ENCODE data around the gene AP3S2.

The AP3S2 gene

GRCh38 chr15:89809093-89809786 is 84.6 kb downstream of the AP3S2 start:
- Histone ChIP-seq H3K4me2 (ENCODE audit: low read length) (no peak overlapping the region), H3K9ac (ENCODE audit: low read length) (no peak overlapping the region), H2AFZ (ENCODE audit: insufficient read depth, low read length, poor library complexity) (no peak overlapping the region), H3K27ac (ENCODE audit: low read depth, low read length) (no peak overlapping the region), H3K9me3 (ENCODE audit: insufficient read depth, low read depth, low read length) (no peaks in the 10 kb centered on the region), H2AK5ac (ENCODE audit: low read length) (no peak overlapping the region), H2BK120ac (ENCODE audit: insufficient read depth, low read length, poor library complexity) (no peak overlapping the region), H4K91ac (ENCODE audit: low read depth, low read length) (no peak overlapping the region), H3K4me3 (ENCODE audit: low read depth, low read length) (no peak overlapping the region), H3K18ac (ENCODE audit: low read length) (no peak overlapping the region), H3K14ac (ENCODE audit: low read length) (no peak overlapping the region), H3K36me3 (ENCODE audit: control insufficient read depth in 1 of 2, insufficient read depth in 2 of 2, low read length in 2 of 2) (no peaks in the 10 kb centered on the region), H3K23ac (ENCODE audit: low read length) (no peak overlapping the region), H3K4me1 (ENCODE audit: control insufficient read depth in 1 of 2, insufficient read depth in 2 of 2, low read length in 2 of 2) (peaks cover 0 to 2% of the 10 kb centered on the region in 2 experiments), H2BK5ac (ENCODE audit: low read depth, low read length, poor library complexity) (no peak overlapping the region), H3K27me3 (ENCODE audit: insufficient read depth, low read length) (peaks cover 7% of the 10 kb centered on the region), H3K79me1 (ENCODE audit: low read length) (no peaks in the 10 kb centered on the region), H3K79me2 (ENCODE audit: control insufficient read depth, insufficient read depth, low read length, poor library complexity) (no peaks in the 10 kb centered on the region), H2BK12ac (ENCODE audit: low read length) (no peak overlapping the region), H4K8ac (ENCODE audit: low read depth, low read length) (no peak overlapping the region), H3K4ac (ENCODE audit: low read depth, low read length) (no peak overlapping the region), H4K12ac (ENCODE audit: low read depth, low read length) (no peak overlapping the region)
- WGBS (ENCODE audit: extremely low coverage, insufficient coverage, insufficient read length) = no CpG with 5 or more reads among the region's 8 CpGs
- DNase-seq = no peak

- H3K14ac ChIP-seq (ENCODE audit: low read length) = no peak overlapping the region
Observed at GRCh38 chr15:89808160-89808870, 85.5 kb downstream of the AP3S2 start.

GRCh38 chr15:89807689-89808088 is 86.1 kb downstream of the AP3S2 start:
- H3K27me3 ChIP-seq (ENCODE audit: insufficient read depth, low read length) = no peaks in the 10 kb centered on the region
- peaks cover 0 to 2% of the 10 kb centered on the region in 2 experiments for H3K4me1 ChIP-seq (ENCODE audit: control insufficient read depth in 1 of 2, insufficient read depth in 2 of 2, low read length in 2 of 2)
- no peak overlapping the region for H4K12ac ChIP-seq (ENCODE audit: low read depth, low read length)
- no peak overlapping the region for H3K9ac ChIP-seq (ENCODE audit: low read length)
- no peak overlapping the region for H2BK12ac ChIP-seq (ENCODE audit: low read length)
- no peak overlapping the region for H2BK120ac ChIP-seq (ENCODE audit: insufficient read depth, low read length, poor library complexity)
- no peak overlapping the region for H3K18ac ChIP-seq (ENCODE audit: low read length)
- no peak overlapping the region for H3K4ac ChIP-seq (ENCODE audit: low read depth, low read length)
- no peak overlapping the region for H3K14ac ChIP-seq (ENCODE audit: low read length)
- no peak overlapping the region for H3K4me3 ChIP-seq (ENCODE audit: low read depth, low read length)
- no peak overlapping the region for H3K27ac ChIP-seq (ENCODE audit: low read depth, low read length)
- WGBS (ENCODE audit: extremely low coverage, insufficient coverage, insufficient read length) = no CpG with 5 or more reads among the region's 6 CpGs
- DNase-seq = no peak
- H3K36me3 ChIP-seq (ENCODE audit: control insufficient read depth in 1 of 2, insufficient read depth in 2 of 2, low read length in 2 of 2) = no peaks in the 10 kb centered on the region
- no peak overlapping the region for H4K91ac ChIP-seq (ENCODE audit: low read depth, low read length)
- no peaks in the 10 kb centered on the region for H3K9me3 ChIP-seq (ENCODE audit: insufficient read depth, low read depth, low read length)
- H2AK5ac ChIP-seq (ENCODE audit: low read length) = no peak overlapping the region
- no peaks in the 10 kb centered on the region for H3K79me2 ChIP-seq (ENCODE audit: control insufficient read depth, insufficient read depth, low read length, poor library complexity)
- no peaks in the 10 kb centered on the region for H3K79me1 ChIP-seq (ENCODE audit: low read length)
- H3K4me2 ChIP-seq (ENCODE audit: low read length) = no peak overlapping the region
- H2BK5ac ChIP-seq (ENCODE audit: low read depth, low read length, poor library complexity) = no peak overlapping the region
- H4K8ac ChIP-seq (ENCODE audit: low read depth, low read length) = no peak overlapping the region
- H3K23ac ChIP-seq (ENCODE audit: low read length) = no peak overlapping the region
- H2AFZ ChIP-seq (ENCODE audit: insufficient read depth, low read length, poor library complexity) = no peak overlapping the region

More at GRCh38 chr15:89808160-89808870, 85.5 kb downstream of the AP3S2 start:
- H3K9me3 ChIP-seq (ENCODE audit: insufficient read depth, low read depth, low read length) = no peaks in the 10 kb centered on the region
- peak in 1 of 2 donors; percentile 28 for DNase-seq
- no peak overlapping the region for H4K12ac ChIP-seq (ENCODE audit: low read depth, low read length)
- no peak overlapping the region for H2BK5ac ChIP-seq (ENCODE audit: low read depth, low read length, poor library complexity)
- H3K4ac ChIP-seq (ENCODE audit: low read depth, low read length) = no peak overlapping the region
- H2BK120ac ChIP-seq (ENCODE audit: insufficient read depth, low read length, poor library complexity) = no peak overlapping the region
- no peak overlapping the region for H2AK5ac ChIP-seq (ENCODE audit: low read length)
- H3K4me1 ChIP-seq (ENCODE audit: control insufficient read depth in 1 of 2, insufficient read depth in 2 of 2, low read length in 2 of 2) = peaks cover 0 to 2% of the 10 kb centered on the region in 2 experiments
- no peaks in the 10 kb centered on the region for H3K27me3 ChIP-seq (ENCODE audit: insufficient read depth, low read length)
- no peak overlapping the region for H3K18ac ChIP-seq (ENCODE audit: low read length)
- H3K4me3 ChIP-seq (ENCODE audit: low read depth, low read length) = no peak overlapping the region
- no peak overlapping the region for H4K8ac ChIP-seq (ENCODE audit: low read depth, low read length)
- H2BK12ac ChIP-seq (ENCODE audit: low read length) = no peak overlapping the region
- no peaks in the 10 kb centered on the region for H3K36me3 ChIP-seq (ENCODE audit: control insufficient read depth in 1 of 2, insufficient read depth in 2 of 2, low read length in 2 of 2)
- H3K9ac ChIP-seq (ENCODE audit: low read length) = no peak overlapping the region
- H3K4me2 ChIP-seq (ENCODE audit: low read length) = no peak overlapping the region
- no peak overlapping the region for H3K27ac ChIP-seq (ENCODE audit: low read depth, low read length)
- H4K91ac ChIP-seq (ENCODE audit: low read depth, low read length) = no peak overlapping the region
- no peak overlapping the region for H3K23ac ChIP-seq (ENCODE audit: low read length)
- no peaks in the 10 kb centered on the region for H3K79me1 ChIP-seq (ENCODE audit: low read length)
- no peak overlapping the region for H2AFZ ChIP-seq (ENCODE audit: insufficient read depth, low read length, poor library complexity)
- no peaks in the 10 kb centered on the region for H3K79me2 ChIP-seq (ENCODE audit: control insufficient read depth, insufficient read depth, low read length, poor library complexity)
- no CpG with 5 or more reads among the region's 10 CpGs for WGBS (ENCODE audit: extremely low coverage, insufficient coverage, insufficient read length)

- Histone ChIP-seq H3K4ac (ENCODE audit: low read depth, low read length) (no peak overlapping the region), H2AFZ (ENCODE audit: insufficient read depth, low read length, poor library complexity) (no peak overlapping the region), H2BK120ac (ENCODE audit: insufficient read depth, low read length, poor library complexity) (no peak overlapping the region), H3K9ac (ENCODE audit: low read length) (no peak overlapping the region), H3K9me3 (ENCODE audit: insufficient read depth, low read depth, low read length) (no peaks in the 10 kb centered on the region), H2BK12ac (ENCODE audit: low read length) (no peak overlapping the region), H3K36me3 (ENCODE audit: control insufficient read depth in 1 of 2, insufficient read depth in 2 of 2, low read length in 2 of 2) (no peaks in the 10 kb centered on the region), H4K91ac (ENCODE audit: low read depth, low read length) (no peak overlapping the region), H3K14ac (ENCODE audit: low read length) (no peak overlapping the region), H3K4me2 (ENCODE audit: low read length) (no peak overlapping the region), H3K27ac (ENCODE audit: low read depth, low read length) (no peak overlapping the region), H3K79me1 (ENCODE audit: low read length) (no peaks in the 10 kb centered on the region), H3K79me2 (ENCODE audit: control insufficient read depth, insufficient read depth, low read length, poor library complexity) (no peaks in the 10 kb centered on the region), H3K18ac (ENCODE audit: low read length) (no peak overlapping the region), H2AK5ac (ENCODE audit: low read length) (no peak overlapping the region), H3K23ac (ENCODE audit: low read length) (no peak overlapping the region), H2BK5ac (ENCODE audit: low read depth, low read length, poor library complexity) (no peak overlapping the region), H3K4me1 (ENCODE audit: control insufficient read depth in 1 of 2, insufficient read depth in 2 of 2, low read length in 2 of 2) (peaks cover 0 to 2% of the 10 kb centered on the region in 2 experiments), H3K27me3 (ENCODE audit: insufficient read depth, low read length) (no peaks in the 10 kb centered on the region), H4K8ac (ENCODE audit: low read depth, low read length) (no peak overlapping the region), H3K4me3 (ENCODE audit: low read depth, low read length) (no peak overlapping the region), H4K12ac (ENCODE audit: low read depth, low read length) (no peak overlapping the region)
- DNase-seq = no peak
- no CpG with 5 or more reads among the region's 22 CpGs for WGBS (ENCODE audit: extremely low coverage, insufficient coverage, insufficient read length)
Observed at GRCh38 chr15:89806559-89807550, 86.9 kb downstream of the AP3S2 start.
